Right lobe of liver (tissue), 6 donors: ENCODE measurements around the gene EPHA8. TPM values are rescaled to one million over a fixed set of nuclear protein-coding genes. Genes with fewer than 3 reads are reported as not detected.

Source experiments
- ATAC-seq, 4 donors: fragments of 200-7000 bp; cut with Tn5 transposase; one replicate each; pipeline ENCODE4 v1.9.1; 2020; ENCODE audit warnings: mild to moderate bottlenecking in 4 of 4, moderate library complexity in 4 of 4
- DNase-seq, 3 donors: peaks; one replicate each; pipeline ENCODE4 v3.0.0-alpha.2; 2020
- H3K27ac ChIP-seq, 3 donors: fragments of 200-600 bp; one replicate each; pipeline ENCODE4 v1.8.0; 2022
- H3K27me3 ChIP-seq, 2 donors: fragments of 200-600 bp; one replicate each; pipeline ENCODE4 v1.8.0; 2022
- H3K36me3 ChIP-seq, 4 donors: fragments of 200-600 bp; sonication (generic) in 1 of 4; one replicate each; pipeline versions ENCODE4 v1.5.1 to v1.8.0; 2017 to 2022; ENCODE audit warnings: control low read depth in 1 of 4
- H3K4me1 ChIP-seq, 4 donors: fragments of 200-600 bp; sonication (generic) in 1 of 4; one replicate each; pipeline versions ENCODE4 v1.5.1 to v1.8.0; 2017 to 2022; ENCODE audit warnings: control low read depth in 1 of 4
- H3K4me3 ChIP-seq, 3 donors: fragments of 200-600 bp; one replicate each; pipeline ENCODE4 v1.8.0; 2022
- H3K9me3 ChIP-seq, 4 donors: fragments of 200-600 bp; sonication (generic) in 1 of 4; one replicate each; pipeline versions ENCODE4 v1.5.1 to v1.8.0; 2017 to 2022; ENCODE audit warnings: control low read depth in 1 of 4
- CTCF ChIP-seq, 4 donors: fragments of 200-600 bp in 3 of 4; fragments of 450-650 bp in 1 of 4; IDR thresholded peaks; one replicate each; pipeline versions ENCODE4 v1.5.1 to v1.8.0; 2016 to 2022; ENCODE audit warnings: antibody characterized with exemption in 4 of 4, mild to moderate bottlenecking in 2 of 4
- POLR2A ChIP-seq: fragments of 450-650 bp; IDR thresholded peaks from one replicate; pipeline ENCODE4 v1.6.1; 2017; ENCODE audit warnings: antibody characterized with exemption, mild to moderate bottlenecking
- WGBS: methylation state at CpG from one replicate; pipeline ENCODE4 v1.1.6; 2018; ENCODE audit warnings: low coverage, low lambda C conversion rate; ENCODE audit not compliant: insufficient coverage; ENCODE audit errors: missing lambda C conversion rate; 5-methylcytosine and 5-hydroxymethylcytosine counted together
- intact Hi-C, 2 donors: fragments of 100-400 bp; cut with DNase I; formaldehyde crosslinking; loops; one replicate each; pipeline versions ENCODE4 v1.11.2 to v1.14.1; 2022
- total RNA-seq, 6 experiments: library from RNA; depleted of rRNA in 2 of 6; stranded (reverse); fragments of >200 nt in 2 of 6; fragmentation: NEBNext Ultra II Directional in 3 of 6; extraction: Animal tissue kit (Norgen Biotek cat#: 25700) in 3 of 6; gene quantifications; one replicate each; pipeline versions ENCODE4 v1.1.0 to v1.2.4, GENCODE V29; 2016 to 2023
- donor health status: DM: no; HTN: yes; CAD: no.
- donor health status: DM: no; HTN: no; CAD: no.
- donor health status: DM: no; HTN: no; CAD: no.
- donor health status: DM: no; HTN: yes; CAD: no.
- donor health status: DM: no; HTN: yes; CAD: no.

EPHA8 gene
- total RNA-seq, 6 experiments from 2014 or later, result not detected

- Histone ChIP-seq H3K4me1 (no peaks in the 10 kb centered on the region), H3K36me3 (no peaks in the 10 kb centered on the region), H3K27ac (no peak overlapping the region), H3K9me3 (no peaks in the 10 kb centered on the region), H3K4me3 (no peak overlapping the region), H3K27me3 (no peaks in the 10 kb centered on the region)
- ATAC-seq (no peak), DNase-seq (no peak)
- TF ChIP-seq CTCF (IDR thresholded peaks at IDR 0.05) (no peak), POLR2A (no peak)
- intact Hi-C loops, result no loop called here
- WGBS, result 73% methylated on average over 4 of the region's 6 CpGs
These were observed 19.6 kb upstream of the EPHA8 start for GRCh38 chr1:22543679-22544078.

GRCh38 chr1:22544606-22545005, 18.7 kb upstream of the EPHA8 start:
- no peak for ATAC-seq
- H3K4me3 ChIP-seq, result no peak overlapping the region
- WGBS, result 89% methylated on average over 3 of the region's 12 CpGs
- intact Hi-C loops, result no loop called here
- H3K4me1 ChIP-seq, result no peaks in the 10 kb centered on the region
- H3K27ac ChIP-seq, result no peak overlapping the region
- DNase-seq, result no peak
- no peak for TF ChIP-seq POLR2A
- no peak for TF ChIP-seq CTCF (IDR thresholded peaks at IDR 0.05)
- H3K27me3 ChIP-seq, result no peaks in the 10 kb centered on the region
- no peaks in the 10 kb centered on the region for H3K36me3 ChIP-seq
- H3K9me3 ChIP-seq, result no peaks in the 10 kb centered on the region

GRCh38 chr1:22545141-22545540, 18.1 kb upstream of the EPHA8 start:
- WGBS, result 50% methylated on average over 12 of the region's 13 CpGs
- ATAC-seq, result no peak
- no peaks in the 10 kb centered on the region for H3K36me3 ChIP-seq
- TF ChIP-seq CTCF (IDR thresholded peaks at IDR 0.05) (no peak), POLR2A (no peak)
- no peaks in the 10 kb centered on the region for H3K27me3 ChIP-seq
- DNase-seq, result no peak
- H3K4me1 ChIP-seq, result no peaks in the 10 kb centered on the region
- H3K27ac ChIP-seq, result no peak overlapping the region
- intact Hi-C loops, result no loop called here
- no peak overlapping the region for H3K4me3 ChIP-seq
- no peaks in the 10 kb centered on the region for H3K9me3 ChIP-seq

GRCh38 chr1:22547186-22547817, 16.0 kb upstream of the EPHA8 start:
- no peaks in the 10 kb centered on the region for H3K27me3 ChIP-seq
- no peaks in the 10 kb centered on the region for H3K36me3 ChIP-seq
- TF ChIP-seq POLR2A (no peak), CTCF (IDR thresholded peaks at IDR 0.05) (no peak)
- ATAC-seq (no peak), DNase-seq (no peak)
- 51% methylated on average over 6 of the region's 6 CpGs for WGBS
- no peaks in the 10 kb centered on the region for H3K9me3 ChIP-seq
- intact Hi-C loops, result no loop called here
- H3K27ac ChIP-seq, result no peak overlapping the region
- no peaks in the 10 kb centered on the region for H3K4me1 ChIP-seq
- H3K4me3 ChIP-seq, result no peak overlapping the region
